DOHH2 (cell line): ENCODE measurements around the gene SEPTIN1.

Experiments
- CTCF ChIP-seq: fragments of 200-600 bp; sonication (generic); IDR thresholded peaks from one replicate; pipeline ENCODE4 v1.5.1; 2014; ENCODE audit warnings: antibody characterized with exemption, mild to moderate bottlenecking, low read depth, low read length; ENCODE audit not compliant: poor library complexity, severe bottlenecking
- EZH2phosphoT487 ChIP-seq: fragments of 200-600 bp; sonication (generic); IDR thresholded peaks from 2 replicates; pipeline ENCODE4 v1.6.1; 2017; ENCODE audit warnings: borderline replicate concordance, mild to moderate bottlenecking, antibody characterized with exemption, low read length, moderate library complexity, mixed read lengths

GRCh38 chr16:30346286-30346685 lies 36.1 kb downstream of the SEPTIN1 start:
- TF ChIP-seq CTCF (no peak), EZH2phosphoT487 (no peak)
